ENCODE data around the gene NDST4.

NDST4 gene

GRCh38 chr4:114900934-114901333 lies 212.5 kb downstream of the NDST4 start:
- DNase-seq: no peak

- DNase-seq: no peak
These were observed 222.6 kb downstream of the NDST4 start for GRCh38 chr4:114890773-114891172.

- DNase-seq: no peak
These were observed 226.7 kb downstream of the NDST4 start for GRCh38 chr4:114886761-114887160.

- DNase-seq: no peak
These were observed 229.8 kb downstream of the NDST4 start for GRCh38 chr4:114883641-114884040.

- DNase-seq: no peak
These were observed 233.3 kb downstream of the NDST4 start for GRCh38 chr4:114879916-114880669.

- no peak for DNase-seq
These were observed 237.8 kb downstream of the NDST4 start for GRCh38 chr4:114875630-114876029.

GRCh38 chr4:114874321-114874720 lies 239.1 kb downstream of the NDST4 start:
- DNase-seq: no peak

GRCh38 chr4:114870987-114871386 lies 242.4 kb downstream of the NDST4 start:
- no peak for DNase-seq

- DNase-seq: no peak
These were observed 246.3 kb downstream of the NDST4 start for GRCh38 chr4:114866901-114867670.

GRCh38 chr4:114864060-114864459 lies 249.4 kb downstream of the NDST4 start:
- DNase-seq: no peak

- DNase-seq: no peak
These were observed 252.6 kb downstream of the NDST4 start for GRCh38 chr4:114860786-114861185.

GRCh38 chr4:114857831-114858230 lies 255.6 kb downstream of the NDST4 start:
- no peak for DNase-seq

- DNase-seq: no peak
These were observed 273.4 kb downstream of the NDST4 start for GRCh38 chr4:114839986-114840385.

- no peak for DNase-seq
These were observed 282.8 kb downstream of the NDST4 start for GRCh38 chr4:114830628-114831027.

GRCh38 chr4:114827651-114828050 lies 285.8 kb downstream of the NDST4 start:
- no peak for DNase-seq

GRCh38 chr4:114815760-114816159 lies 297.7 kb downstream of the NDST4 start:
- DNase-seq: no peak

GRCh38 chr4:114813961-114814360 lies 299.5 kb downstream of the NDST4 start:
- no peak for DNase-seq

- DNase-seq: no peak
These were observed 301.7 kb downstream of the NDST4 start for GRCh38 chr4:114811564-114812301.

GRCh38 chr4:114807759-114808404 lies 305.5 kb downstream of the NDST4 start:
- no peak for DNase-seq

GRCh38 chr4:114807357-114807756 lies 306.1 kb downstream of the NDST4 start:
- DNase-seq: no peak

GRCh38 chr4:114791976-114792375 lies 321.4 kb downstream of the NDST4 start:
- no peak for DNase-seq

GRCh38 chr4:114785570-114785969 lies 327.9 kb downstream of the NDST4 start:
- DNase-seq: no peak

GRCh38 chr4:114783215-114783595 lies 330.2 kb downstream of the NDST4 start:
- DNase-seq: no peak

Measured in HCEC 1CT (cell line).